Nephron (organoid): ENCODE measurements around the gene IFI30.

Experiments
- H3K27ac Mint-ChIP-seq, 3 experiments: 2 replicates each; pipeline ENCODE4 v1.8.0; 2020; ENCODE audit warnings: mixed read lengths in 3 of 3, mild to moderate bottlenecking in 2 of 3, moderate library complexity in 1 of 3
- H3K27me3 Mint-ChIP-seq: 2 replicates; pipeline ENCODE4 v1.8.0; 2021; ENCODE audit warnings: low read depth, mild to moderate bottlenecking, moderate library complexity, mixed read lengths
- H3K36me3 Mint-ChIP-seq: 2 replicates; pipeline ENCODE4 v1.8.0; 2020; ENCODE audit warnings: low read depth, mixed read lengths
- H3K4me1 Mint-ChIP-seq: 2 replicates; pipeline ENCODE4 v1.8.0; 2020; ENCODE audit warnings: mixed read lengths
- H3K4me3 Mint-ChIP-seq, 3 experiments: 2 replicates each; pipeline ENCODE4 v1.8.0; 2020; ENCODE audit warnings: mild to moderate bottlenecking in 3 of 3, mixed read lengths in 3 of 3, moderate library complexity in 2 of 3
- H3K9me3 Mint-ChIP-seq: 2 replicates; pipeline ENCODE4 v1.8.0; 2020; ENCODE audit warnings: mixed read lengths
- CTCF ChIP-seq, 3 experiments: fragments of 200-600 bp; sonication (generic); IDR thresholded peaks; one replicate each; pipeline ENCODE4 v1.5.0; 2021; ENCODE audit warnings: antibody characterized with exemption in 3 of 3; ENCODE audit not compliant: unreplicated experiment in 3 of 3

Gene IFI30

GRCh38 chr19:18225355-18225701, 51.7 kb downstream of the IFI30 start:
- H3K27me3 Mint-ChIP-seq: peaks cover 58% of the 10 kb centered on the region
- H3K4me3 Mint-ChIP-seq: peak overlapping the region; percentile 83 to 86 (median 85)
- H3K36me3 Mint-ChIP-seq: no peaks in the 10 kb centered on the region
- H3K27ac Mint-ChIP-seq: no peak overlapping the region
- no peak for TF ChIP-seq CTCF (IDR thresholded peaks at IDR 0.05; ENCODE audit: unreplicated experiment in 3 of 3)
- no peaks in the 10 kb centered on the region for H3K9me3 Mint-ChIP-seq
- H3K4me1 Mint-ChIP-seq: peaks cover 19% of the 10 kb centered on the region

- Mint-ChIP-seq H3K27me3 (peaks cover 59% of the 10 kb centered on the region), H3K27ac (no peak within 1 kb of the TSS), H3K36me3 (no peaks in the 10 kb centered on the region), H3K9me3 (no peaks in the 10 kb centered on the region), H3K4me1 (peaks cover 19% of the 10 kb centered on the region), H3K4me3 (peak within 1 kb of the TSS; percentile 83 to 86 (median 85))
- no peak for TF ChIP-seq CTCF (IDR thresholded peaks at IDR 0.05; ENCODE audit: unreplicated experiment in 3 of 3)
Measured at GRCh38 chr19:18225702-18226468, 52.3 kb downstream of the IFI30 start, which contains the start of gene PDE4C. Gene PDE4C (minus strand): TSS chr19:18226438. CDS start chr19:18226415, 23 bp downstream.

GRCh38 chr19:18226956-18227780, 53.6 kb downstream of the IFI30 start:
- Mint-ChIP-seq H3K27ac (no peak overlapping the region), H3K36me3 (no peaks in the 10 kb centered on the region), H3K27me3 (peaks cover 63% of the 10 kb centered on the region), H3K4me3 (peak overlapping the region; percentile 23 to 24 (median 23)), H3K9me3 (no peaks in the 10 kb centered on the region), H3K4me1 (peaks cover 19% of the 10 kb centered on the region)
- no peak for TF ChIP-seq CTCF (IDR thresholded peaks at IDR 0.05; ENCODE audit: unreplicated experiment in 3 of 3)
